ENCODE results near the gene RNF112. TPM values are rescaled to one million over a fixed set of nuclear protein-coding genes. Genes with fewer than 3 reads are reported as not detected.

RNF112 gene
- polyA plus RNA-seq, 3 donors: 0.57 TPM; not detected in 2

DNA sequence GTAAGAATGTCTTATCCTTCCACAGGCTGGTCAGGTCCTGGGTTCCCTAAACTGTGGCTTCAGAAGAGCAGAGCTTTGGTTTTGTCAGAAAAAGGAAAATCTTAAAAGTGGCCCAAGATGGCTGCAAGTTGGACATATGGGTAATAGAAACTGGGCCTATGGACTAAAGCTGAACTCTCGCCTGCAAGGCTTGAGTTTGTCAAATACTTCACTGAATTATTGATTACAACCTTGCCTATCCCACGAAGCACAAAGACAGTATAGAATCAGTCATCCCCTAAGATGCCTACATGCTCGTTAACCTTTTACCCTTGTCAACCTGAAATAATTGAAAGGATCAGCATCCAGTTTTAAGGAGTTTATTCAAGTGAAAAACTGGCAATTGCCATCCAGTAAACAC, 20.7 kb downstream of the RNF112 start:
- peaks cover 3 to 19% (median 16%) of the 10 kb centered on the region in 3 donors for H3K27me3 Mint-ChIP-seq (ENCODE audit: low read depth in 3 of 3)
- Histone ChIP-seq H2AFZ (ENCODE audit: insufficient read depth, low read depth, low read length, poor library complexity, severe bottlenecking) (peak overlapping the region; percentile 36), H3K27ac (ENCODE audit: low read depth in 1 of 2, low read length in 2 of 2) (no peak overlapping the region), H3K9ac (ENCODE audit: insufficient read depth, low read length, poor library complexity, severe bottlenecking) (no peak overlapping the region), H3K36me3 (replicated peaks in 1 of 2; ENCODE audit: control insufficient read depth in 1 of 2, insufficient read depth in 2 of 2, low read length in 2 of 2) (no peaks in the 10 kb centered on the region), H3K27me3 (ENCODE audit: control insufficient read depth in 2 of 2, insufficient read depth in 2 of 2, low read length in 2 of 2) (no peaks in the 10 kb centered on the region), H3K4me1 (ENCODE audit: control insufficient read depth in 1 of 2, insufficient read depth in 2 of 2, low read length in 2 of 2) (no peaks in the 10 kb centered on the region), H3K4me3 (replicated peaks in 1 of 3; ENCODE audit: low read depth in 2 of 3, low read length in 3 of 3) (no peak overlapping the region), H3K79me2 (ENCODE audit: insufficient read depth, low read length) (no peaks in the 10 kb centered on the region), H4K20me1 (ENCODE audit: insufficient read depth, low read length) (no peaks in the 10 kb centered on the region), H3K4me2 (replicated peaks; ENCODE audit: extremely low read depth, low read length, poor library complexity, severe bottlenecking) (no peak overlapping the region), H3K9me3 (replicated peaks in 1 of 2; ENCODE audit: control insufficient read depth in 1 of 2, insufficient read depth in 1 of 2, low read length in 2 of 2) (no peaks in the 10 kb centered on the region)
- WGBS (ENCODE audit: insufficient coverage): 100% methylated on average over 1 of the region's 3 CpGs
- no peaks in the 10 kb centered on the region for H3K36me3 Mint-ChIP-seq
- DNase-seq: no peak
- no peak overlapping the region for H3K4me3 Mint-ChIP-seq
- H3K27ac Mint-ChIP-seq: peak overlapping the region in 1 of 7 donors; percentile 30
- no peaks in the 10 kb centered on the region for H3K4me1 Mint-ChIP-seq
- TF ChIP-seq CTCF (IDR thresholded peaks at IDR 0.05): no peak
- peaks cover 0 to 2% (median 0%) of the 10 kb centered on the region in 7 donors for H3K9me3 Mint-ChIP-seq
- intact Hi-C loops (cut with micrococcal nuclease): no loop called here

DNA sequence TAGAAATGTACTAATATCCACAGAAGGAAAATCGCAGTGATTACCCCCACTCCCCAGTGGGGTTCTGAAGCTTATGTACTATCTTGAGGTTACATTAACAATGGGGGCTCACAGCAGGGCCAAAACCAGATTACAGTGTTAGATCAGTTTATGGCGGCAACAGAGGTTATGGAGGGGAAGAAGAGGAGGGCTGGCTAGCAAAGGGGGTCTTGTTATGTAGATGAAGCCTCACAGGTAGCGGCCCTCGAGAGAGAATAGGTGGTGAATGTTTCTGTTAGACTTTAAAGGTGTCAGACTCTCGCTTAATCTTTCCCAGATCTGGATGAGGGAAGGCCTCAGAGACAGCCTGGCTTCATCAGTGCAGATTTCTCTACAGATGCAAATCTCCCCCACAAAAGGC, 22.2 kb downstream of the RNF112 start:
- intact Hi-C loops (cut with micrococcal nuclease): no loop called here
- no peaks in the 10 kb centered on the region for H3K4me1 ChIP-seq (ENCODE audit: control insufficient read depth in 1 of 2, insufficient read depth in 2 of 2, low read length in 2 of 2)
- H3K36me3 ChIP-seq (replicated peaks in 1 of 2; ENCODE audit: control insufficient read depth in 1 of 2, insufficient read depth in 2 of 2, low read length in 2 of 2): no peaks in the 10 kb centered on the region
- no peak overlapping the region for H2AFZ ChIP-seq (ENCODE audit: insufficient read depth, low read depth, low read length, poor library complexity, severe bottlenecking)
- peaks cover 5 to 22% (median 9%) of the 10 kb centered on the region in 3 donors for H3K27me3 Mint-ChIP-seq (ENCODE audit: low read depth in 3 of 3)
- no peaks in the 10 kb centered on the region for H4K20me1 ChIP-seq (ENCODE audit: insufficient read depth, low read length)
- no peak overlapping the region for H3K4me3 ChIP-seq (replicated peaks in 1 of 3; ENCODE audit: low read depth in 2 of 3, low read length in 3 of 3)
- H3K36me3 Mint-ChIP-seq: no peaks in the 10 kb centered on the region
- H3K9me3 ChIP-seq (replicated peaks in 1 of 2; ENCODE audit: control insufficient read depth in 1 of 2, insufficient read depth in 1 of 2, low read length in 2 of 2): no peaks in the 10 kb centered on the region
- no peak overlapping the region for H3K9ac ChIP-seq (ENCODE audit: insufficient read depth, low read length, poor library complexity, severe bottlenecking)
- no peaks in the 10 kb centered on the region for H3K79me2 ChIP-seq (ENCODE audit: insufficient read depth, low read length)
- no peak overlapping the region for H3K4me3 Mint-ChIP-seq
- DNase-seq: no peak
- 100% methylated on average over 3 of the region's 5 CpGs for WGBS (ENCODE audit: insufficient coverage)
- H3K27me3 ChIP-seq (ENCODE audit: control insufficient read depth in 2 of 2, insufficient read depth in 2 of 2, low read length in 2 of 2): no peaks in the 10 kb centered on the region
- H3K27ac Mint-ChIP-seq: peak overlapping the region in 1 of 7 donors; percentile 43
- peaks cover 0 to 2% (median 0%) of the 10 kb centered on the region in 7 donors for H3K9me3 Mint-ChIP-seq
- H3K4me1 Mint-ChIP-seq: no peaks in the 10 kb centered on the region
- H3K4me2 ChIP-seq (replicated peaks; ENCODE audit: extremely low read depth, low read length, poor library complexity, severe bottlenecking): no peak overlapping the region
- H3K27ac ChIP-seq (ENCODE audit: low read depth in 1 of 2, low read length in 2 of 2): no peak overlapping the region
- TF ChIP-seq CTCF (IDR thresholded peaks at IDR 0.05): no peak
